Mammary epithelial cell (primary cell): ENCODE data around the gene PRRT1B.

Experiments
- CTCF ChIP-seq, 2 donors: IDR thresholded peaks in 1 of 2; conservative IDR thresholded peaks in 1 of 2; 2 replicates each; pipeline ENCODE4 v1.5.1; 2011 to 2012; ENCODE audit warnings: inconsistent platforms in 2 of 2, low read length in 2 of 2, mild to moderate bottlenecking in 2 of 2, control low read depth in 1 of 2, low read depth in 1 of 2; ENCODE audit not compliant: insufficient read depth in 1 of 2; ENCODE audit errors: extremely low read depth in 1 of 2
- EZH2 ChIP-seq: IDR thresholded peaks from 2 replicates; pipeline ENCODE4 v1.6.1; 2012; ENCODE audit warnings: low read length, inconsistent platforms, borderline replicate concordance

- TF ChIP-seq CTCF (conservative IDR thresholded peaks at IDR 0.05 in 1 of 2, IDR thresholded peaks at IDR 0.05 in 1 of 2; ENCODE audit: extremely low read depth in 1 of 2, insufficient read depth in 1 of 2, low read depth in 1 of 2, low read length in 2 of 2) = no peak
- no peak for TF ChIP-seq EZH2
Observed at GRCh38 chr9:131543141-131543540, 2.2 kb upstream of the PRRT1B start.
